ENCODE measurements around the gene ATAD1.

ATAD1 gene

DNA sequence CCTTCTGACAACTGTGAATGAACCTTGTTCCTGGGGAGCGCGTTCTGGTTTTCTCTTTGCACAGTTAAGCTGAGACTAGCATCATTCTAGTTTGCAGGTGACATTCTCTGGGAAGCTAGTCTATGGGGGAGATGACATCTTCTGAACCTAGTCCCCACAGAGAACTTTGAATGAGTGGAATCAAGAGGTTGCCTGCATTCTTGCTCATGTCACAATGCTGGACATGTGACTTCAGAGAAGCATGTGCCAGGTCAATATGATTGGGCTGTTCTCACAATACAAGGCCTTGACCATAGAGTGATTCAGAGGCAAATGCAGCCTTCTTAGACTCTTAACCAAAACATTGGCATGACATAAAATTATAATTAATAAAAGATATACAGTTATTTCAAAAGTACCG lies 23.2 kb upstream of the ATAD1 start:
- no peak overlapping the region for H3K4me3 ChIP-seq (ENCODE audit: low read depth, low read length)
- no peak overlapping the region for H3K9ac ChIP-seq (ENCODE audit: low read length)
- no peak overlapping the region for H2BK12ac ChIP-seq (ENCODE audit: low read length)
- H3K79me2 ChIP-seq (ENCODE audit: control insufficient read depth, insufficient read depth, low read length, poor library complexity) = no peaks in the 10 kb centered on the region
- no peak overlapping the region for H2BK120ac ChIP-seq (ENCODE audit: insufficient read depth, low read length, poor library complexity)
- no peak overlapping the region for H3K14ac ChIP-seq (ENCODE audit: low read length)
- H3K23ac ChIP-seq (ENCODE audit: low read length) = no peak overlapping the region
- H3K4me2 ChIP-seq (ENCODE audit: low read length) = no peak overlapping the region
- H3K18ac ChIP-seq (ENCODE audit: low read length) = no peak overlapping the region
- H3K9me3 ChIP-seq (ENCODE audit: insufficient read depth, low read depth, low read length) = no peaks in the 10 kb centered on the region
- no peak overlapping the region for H3K4ac ChIP-seq (ENCODE audit: low read depth, low read length)
- peaks cover 13% of the 10 kb centered on the region for H3K79me1 ChIP-seq (ENCODE audit: low read length)
- H3K36me3 ChIP-seq (ENCODE audit: control insufficient read depth in 1 of 2, insufficient read depth in 2 of 2, low read length in 2 of 2) = no peaks in the 10 kb centered on the region
- no peak overlapping the region for H4K8ac ChIP-seq (ENCODE audit: low read depth, low read length)
- no CpG with 5 or more reads among the region's 3 CpGs for WGBS (ENCODE audit: extremely low coverage, insufficient coverage, insufficient read length)
- H2AFZ ChIP-seq (ENCODE audit: insufficient read depth, low read length, poor library complexity) = no peak overlapping the region
- peaks cover 2 to 5% of the 10 kb centered on the region in 2 experiments for H3K4me1 ChIP-seq (ENCODE audit: control insufficient read depth in 1 of 2, insufficient read depth in 2 of 2, low read length in 2 of 2)
- no peaks in the 10 kb centered on the region for H3K27me3 ChIP-seq (ENCODE audit: insufficient read depth, low read length)
- H2BK5ac ChIP-seq (ENCODE audit: low read depth, low read length, poor library complexity) = no peak overlapping the region
- DNase-seq = no peak
- no peak overlapping the region for H2AK5ac ChIP-seq (ENCODE audit: low read length)
- H4K12ac ChIP-seq (ENCODE audit: low read depth, low read length) = no peak overlapping the region
- H4K91ac ChIP-seq (ENCODE audit: low read depth, low read length) = no peak overlapping the region
- H3K27ac ChIP-seq (ENCODE audit: low read depth, low read length) = no peak overlapping the region

DNA sequence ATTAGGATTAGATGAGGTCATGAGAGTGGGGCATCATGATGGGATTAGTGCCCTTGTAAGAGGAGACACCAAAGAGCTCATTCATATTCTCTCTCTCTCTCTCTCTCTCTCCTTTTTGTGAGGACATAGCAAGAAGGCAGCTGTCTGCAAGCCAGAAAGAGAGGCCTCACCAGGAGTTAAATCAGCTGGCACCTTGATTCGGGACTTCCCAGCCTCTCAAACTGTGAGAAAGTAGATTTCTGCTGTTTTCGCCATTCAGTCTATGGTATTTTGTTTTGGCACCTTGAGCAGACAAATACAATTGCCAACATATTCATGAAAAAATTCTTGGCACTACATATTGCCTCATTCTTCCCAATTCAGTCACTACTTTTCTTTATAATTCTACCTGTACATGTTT lies 20.6 kb upstream of the ATAD1 start:
- H3K9ac ChIP-seq (ENCODE audit: low read length) = no peak overlapping the region
- no peak overlapping the region for H3K4ac ChIP-seq (ENCODE audit: low read depth, low read length)
- H4K12ac ChIP-seq (ENCODE audit: low read depth, low read length) = no peak overlapping the region
- H3K4me3 ChIP-seq (ENCODE audit: low read depth, low read length) = no peak overlapping the region
- no CpG with 5 or more reads among the region's 2 CpGs for WGBS (ENCODE audit: extremely low coverage, insufficient coverage, insufficient read length)
- no peak overlapping the region for H3K18ac ChIP-seq (ENCODE audit: low read length)
- peaks cover 0 to 3% of the 10 kb centered on the region in 2 experiments for H3K4me1 ChIP-seq (ENCODE audit: control insufficient read depth in 1 of 2, insufficient read depth in 2 of 2, low read length in 2 of 2)
- DNase-seq = no peak
- no peak overlapping the region for H2BK120ac ChIP-seq (ENCODE audit: insufficient read depth, low read length, poor library complexity)
- H4K91ac ChIP-seq (ENCODE audit: low read depth, low read length) = no peak overlapping the region
- no peak overlapping the region for H2AK5ac ChIP-seq (ENCODE audit: low read length)
- no peak overlapping the region for H3K4me2 ChIP-seq (ENCODE audit: low read length)
- no peak overlapping the region for H3K27ac ChIP-seq (ENCODE audit: low read depth, low read length)
- no peaks in the 10 kb centered on the region for H3K27me3 ChIP-seq (ENCODE audit: insufficient read depth, low read length)
- no peak overlapping the region for H2BK5ac ChIP-seq (ENCODE audit: low read depth, low read length, poor library complexity)
- H3K79me2 ChIP-seq (ENCODE audit: control insufficient read depth, insufficient read depth, low read length, poor library complexity) = no peaks in the 10 kb centered on the region
- H2AFZ ChIP-seq (ENCODE audit: insufficient read depth, low read length, poor library complexity) = no peak overlapping the region
- no peak overlapping the region for H2BK12ac ChIP-seq (ENCODE audit: low read length)
- H3K79me1 ChIP-seq (ENCODE audit: low read length) = peaks cover 5% of the 10 kb centered on the region
- no peaks in the 10 kb centered on the region for H3K36me3 ChIP-seq (ENCODE audit: control insufficient read depth in 1 of 2, insufficient read depth in 2 of 2, low read length in 2 of 2)
- H4K8ac ChIP-seq (ENCODE audit: low read depth, low read length) = no peak overlapping the region
- no peaks in the 10 kb centered on the region for H3K9me3 ChIP-seq (ENCODE audit: insufficient read depth, low read depth, low read length)
- no peak overlapping the region for H3K23ac ChIP-seq (ENCODE audit: low read length)
- no peak overlapping the region for H3K14ac ChIP-seq (ENCODE audit: low read length)

DNA sequence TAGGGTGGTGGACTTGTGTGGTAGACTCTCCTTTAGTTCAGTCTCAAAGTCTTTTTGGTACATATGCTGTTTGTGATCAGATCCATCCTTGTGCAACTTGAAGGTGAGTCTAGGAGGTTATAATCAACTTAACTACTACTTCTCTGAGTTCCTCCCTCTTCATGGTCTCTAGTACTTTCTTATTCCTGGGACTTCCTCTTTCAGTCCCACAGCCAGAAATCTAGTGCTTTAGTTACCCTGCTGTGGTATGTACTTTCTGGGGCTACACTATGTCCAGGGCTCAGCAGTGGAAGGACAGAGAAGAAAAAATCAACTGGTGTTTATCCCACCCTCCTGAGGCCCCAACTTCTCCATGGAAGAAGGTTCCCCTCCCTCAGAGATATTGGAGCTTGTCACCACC lies 19.4 kb upstream of the ATAD1 start:
- peaks cover 0 to 2% of the 10 kb centered on the region in 2 experiments for H3K4me1 ChIP-seq (ENCODE audit: control insufficient read depth in 1 of 2, insufficient read depth in 2 of 2, low read length in 2 of 2)
- no peak overlapping the region for H3K14ac ChIP-seq (ENCODE audit: low read length)
- H3K27ac ChIP-seq (ENCODE audit: low read depth, low read length) = no peak overlapping the region
- no peaks in the 10 kb centered on the region for H3K79me2 ChIP-seq (ENCODE audit: control insufficient read depth, insufficient read depth, low read length, poor library complexity)
- no peak overlapping the region for H3K9ac ChIP-seq (ENCODE audit: low read length)
- H4K12ac ChIP-seq (ENCODE audit: low read depth, low read length) = no peak overlapping the region
- H4K91ac ChIP-seq (ENCODE audit: low read depth, low read length) = no peak overlapping the region
- no peak for DNase-seq
- H2BK12ac ChIP-seq (ENCODE audit: low read length) = no peak overlapping the region
- H3K9me3 ChIP-seq (ENCODE audit: insufficient read depth, low read depth, low read length) = no peaks in the 10 kb centered on the region
- H3K23ac ChIP-seq (ENCODE audit: low read length) = no peak overlapping the region
- no peak overlapping the region for H2BK120ac ChIP-seq (ENCODE audit: insufficient read depth, low read length, poor library complexity)
- H3K79me1 ChIP-seq (ENCODE audit: low read length) = peaks cover 3% of the 10 kb centered on the region
- no peak overlapping the region for H4K8ac ChIP-seq (ENCODE audit: low read depth, low read length)
- H2BK5ac ChIP-seq (ENCODE audit: low read depth, low read length, poor library complexity) = no peak overlapping the region
- no peak overlapping the region for H3K4ac ChIP-seq (ENCODE audit: low read depth, low read length)
- no peak overlapping the region for H3K4me3 ChIP-seq (ENCODE audit: low read depth, low read length)
- no peak overlapping the region for H2AK5ac ChIP-seq (ENCODE audit: low read length)
- no peaks in the 10 kb centered on the region for H3K36me3 ChIP-seq (ENCODE audit: control insufficient read depth in 1 of 2, insufficient read depth in 2 of 2, low read length in 2 of 2)
- H2AFZ ChIP-seq (ENCODE audit: insufficient read depth, low read length, poor library complexity) = no peak overlapping the region
- no peaks in the 10 kb centered on the region for H3K27me3 ChIP-seq (ENCODE audit: insufficient read depth, low read length)
- H3K4me2 ChIP-seq (ENCODE audit: low read length) = no peak overlapping the region
- no peak overlapping the region for H3K18ac ChIP-seq (ENCODE audit: low read length)

DNA sequence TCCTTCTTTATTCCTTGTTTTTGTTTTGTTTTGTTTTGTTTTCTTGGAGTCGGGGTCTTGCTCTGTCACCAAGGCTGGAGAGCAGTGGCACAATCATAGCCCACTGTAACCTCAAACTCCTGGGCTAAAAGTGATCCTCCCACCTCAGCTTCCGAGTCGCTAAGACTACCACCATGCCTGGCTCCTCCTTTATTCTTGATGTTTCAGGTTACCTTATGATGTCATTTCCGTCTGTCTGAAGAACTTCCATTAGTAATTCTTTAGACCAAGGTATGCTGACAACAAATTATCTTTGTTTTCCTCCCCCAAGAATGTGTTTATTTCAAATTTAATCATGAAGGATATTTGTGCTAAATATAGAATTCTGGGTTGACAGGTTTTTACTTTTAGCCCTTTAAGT lies 18.1 kb upstream of the ATAD1 start:
- Histone ChIP-seq H3K36me3 (ENCODE audit: control insufficient read depth in 1 of 2, insufficient read depth in 2 of 2, low read length in 2 of 2) (no peaks in the 10 kb centered on the region), H3K23ac (ENCODE audit: low read length) (no peak overlapping the region), H3K79me2 (ENCODE audit: control insufficient read depth, insufficient read depth, low read length, poor library complexity) (no peaks in the 10 kb centered on the region), H3K4me3 (ENCODE audit: low read depth, low read length) (no peak overlapping the region), H3K4me2 (ENCODE audit: low read length) (no peak overlapping the region), H2AFZ (ENCODE audit: insufficient read depth, low read length, poor library complexity) (no peak overlapping the region), H3K18ac (ENCODE audit: low read length) (no peak overlapping the region), H2BK12ac (ENCODE audit: low read length) (no peak overlapping the region), H2BK120ac (ENCODE audit: insufficient read depth, low read length, poor library complexity) (no peak overlapping the region), H2AK5ac (ENCODE audit: low read length) (no peak overlapping the region), H3K27ac (ENCODE audit: low read depth, low read length) (no peak overlapping the region), H3K27me3 (ENCODE audit: insufficient read depth, low read length) (no peaks in the 10 kb centered on the region), H3K9ac (ENCODE audit: low read length) (no peak overlapping the region), H4K8ac (ENCODE audit: low read depth, low read length) (no peak overlapping the region), H4K91ac (ENCODE audit: low read depth, low read length) (no peak overlapping the region), H3K4ac (ENCODE audit: low read depth, low read length) (no peak overlapping the region), H3K4me1 (ENCODE audit: control insufficient read depth in 1 of 2, insufficient read depth in 2 of 2, low read length in 2 of 2) (no peaks in the 10 kb centered on the region), H2BK5ac (ENCODE audit: low read depth, low read length, poor library complexity) (no peak overlapping the region), H3K79me1 (ENCODE audit: low read length) (no peaks in the 10 kb centered on the region), H3K14ac (ENCODE audit: low read length) (no peak overlapping the region), H3K9me3 (ENCODE audit: insufficient read depth, low read depth, low read length) (no peaks in the 10 kb centered on the region), H4K12ac (ENCODE audit: low read depth, low read length) (no peak overlapping the region)
- WGBS (ENCODE audit: extremely low coverage, insufficient coverage, insufficient read length) = no CpG with 5 or more reads among the region's 4 CpGs
- no peak for DNase-seq
